HUES64 (cell line): Measurements from ENCODE around the gene PUS10.

Source experiments
- H3K27ac ChIP-seq: 2 replicates; pipeline ENCODE4 v1.7.0; 2013; ENCODE audit warnings: low read depth, low read length, inconsistent platforms
- H3K27me3 ChIP-seq: 2 replicates; pipeline ENCODE4 v1.6.1; 2013; ENCODE audit warnings: mild to moderate bottlenecking, low read length; ENCODE audit not compliant: insufficient read depth
- H3K36me3 ChIP-seq: 2 replicates; pipeline ENCODE4 v1.6.1; 2013; ENCODE audit warnings: mild to moderate bottlenecking, low read length; ENCODE audit not compliant: insufficient read depth
- H3K4me1 ChIP-seq: 2 replicates; pipeline ENCODE4 v1.6.1; 2013; ENCODE audit warnings: mild to moderate bottlenecking, low read length, moderate library complexity; ENCODE audit not compliant: insufficient read depth
- H3K4me3 ChIP-seq: 2 replicates; pipeline ENCODE4 v1.5.1; 2013; ENCODE audit warnings: mild to moderate bottlenecking, low read length, moderate library complexity
- H3K9ac ChIP-seq: 2 replicates; pipeline ENCODE4 v1.6.1; 2013; ENCODE audit warnings: mild to moderate bottlenecking, low read depth, low read length
- H3K9me3 ChIP-seq: 2 replicates; pipeline ENCODE4 v1.6.1; 2013; ENCODE audit warnings: low read depth, low read length; ENCODE audit not compliant: insufficient read depth
- WGBS: fragments of 150-250, 120-280 bp; methylation state at CpG from one replicate; pipeline ENCODE4 v1.1.7; 2013; ENCODE audit warnings: missing lambda C conversion rate; 5-methylcytosine and 5-hydroxymethylcytosine counted together

The PUS10 gene

DNA sequence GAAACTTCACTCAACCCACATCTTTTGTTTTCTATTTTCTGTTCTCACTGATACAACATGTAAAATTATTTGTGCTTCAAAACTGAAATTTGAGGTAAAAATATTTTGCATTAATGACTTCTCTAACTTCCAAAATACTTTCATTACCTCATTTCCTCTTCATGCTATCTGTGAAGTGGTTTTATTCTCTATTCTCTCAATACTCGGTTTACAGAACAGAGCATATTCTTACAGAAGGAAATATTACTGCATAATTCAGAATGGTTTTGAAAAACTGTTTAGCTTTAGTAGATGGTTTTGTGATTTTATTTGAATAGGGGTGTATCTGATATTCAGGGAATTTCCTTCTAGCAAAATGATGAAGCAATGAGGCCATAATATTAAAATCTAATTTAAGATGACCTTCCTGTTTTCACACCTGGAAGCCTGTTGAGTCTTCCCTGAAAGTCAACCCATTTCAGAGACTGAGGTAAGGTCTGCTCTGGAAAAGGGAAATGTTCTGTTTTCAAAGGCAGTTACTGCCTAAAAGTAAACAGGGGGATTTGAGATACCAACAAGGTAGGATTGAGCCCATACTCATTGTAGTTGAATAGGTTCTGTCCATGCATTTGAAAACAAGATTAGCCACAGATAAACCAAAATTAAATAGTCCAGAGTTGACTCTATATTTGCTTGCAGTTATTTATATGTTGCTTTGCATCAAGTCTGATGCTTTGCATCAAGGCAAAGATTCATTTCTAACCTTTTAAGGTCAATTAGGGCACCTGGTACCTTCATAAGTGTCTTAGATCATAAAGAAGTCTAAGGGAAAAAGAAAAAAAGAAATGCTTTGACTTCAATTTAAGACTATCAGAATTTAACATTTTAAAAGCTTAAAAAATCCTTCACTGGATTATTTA, 51.3 kb downstream of the PUS10 start:
- WGBS: no CpG with 5 or more reads among the region's 1 CpG
- Histone ChIP-seq H3K9me3 (no peaks in the 10 kb centered on the region), H3K9ac (no peak overlapping the region), H3K4me3 (no peak overlapping the region), H3K4me1 (peaks cover 4% of the 10 kb centered on the region; the same call in 1 of the 2 replicates), H3K27ac (no peak overlapping the region), H3K36me3 (no peaks in the 10 kb centered on the region), H3K27me3 (no peaks in the 10 kb centered on the region)

DNA sequence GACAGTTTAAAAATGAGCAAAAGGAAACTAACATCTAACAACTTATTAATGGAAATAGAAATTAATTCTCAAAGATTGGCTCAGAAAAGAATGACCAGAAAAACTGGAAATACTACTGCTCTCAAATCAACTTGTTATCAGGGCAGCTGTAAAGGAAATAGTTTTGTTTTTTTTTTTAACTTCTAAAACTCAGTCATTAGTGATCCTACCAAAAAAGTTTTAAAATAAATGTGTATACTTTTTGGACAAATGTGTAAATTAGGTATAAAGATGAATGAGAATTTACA, 52.6 kb downstream of the PUS10 start:
- Histone ChIP-seq H3K9ac (no peak overlapping the region), H3K9me3 (no peaks in the 10 kb centered on the region), H3K27me3 (no peaks in the 10 kb centered on the region), H3K27ac (no peak overlapping the region), H3K36me3 (no peaks in the 10 kb centered on the region), H3K4me1 (peaks cover 4% of the 10 kb centered on the region; the same call in 1 of the 2 replicates), H3K4me3 (no peak overlapping the region)

- Histone ChIP-seq H3K27ac (no peak overlapping the region), H3K4me1 (peaks cover 4% of the 10 kb centered on the region; the same call in 1 of the 2 replicates), H3K4me3 (no peak overlapping the region), H3K9me3 (no peaks in the 10 kb centered on the region), H3K9ac (no peak overlapping the region), H3K27me3 (no peaks in the 10 kb centered on the region), H3K36me3 (no peaks in the 10 kb centered on the region)
- WGBS: 93% methylated on average over 5 of the region's 7 CpGs
Measured at GRCh38 chr2:60964651-60965498, 53.2 kb downstream of the PUS10 start.

DNA sequence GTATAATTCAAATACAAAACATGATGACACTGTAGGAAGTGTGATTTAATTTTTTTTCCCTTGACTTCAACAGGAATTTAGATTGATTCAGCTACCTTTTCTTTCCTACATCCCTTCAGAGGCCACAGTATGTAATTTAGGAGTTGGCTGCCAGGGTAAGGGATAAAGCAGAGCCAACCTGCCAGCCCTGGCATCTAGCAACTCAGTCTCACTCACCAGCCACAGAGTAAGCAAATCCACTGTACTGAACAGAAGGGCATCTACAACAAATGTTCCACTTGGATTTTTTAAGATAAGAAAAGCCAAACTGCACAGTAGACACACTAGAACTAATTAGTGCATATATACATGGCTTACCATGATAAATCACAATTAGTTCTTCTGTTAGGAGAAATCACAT, 54.9 kb downstream of the PUS10 start:
- no peaks in the 10 kb centered on the region for H3K27me3 ChIP-seq
- no peak overlapping the region for H3K4me3 ChIP-seq
- H3K9ac ChIP-seq: no peak overlapping the region
- H3K36me3 ChIP-seq: no peaks in the 10 kb centered on the region
- H3K4me1 ChIP-seq: peaks cover 4% of the 10 kb centered on the region; the same call in 1 of the 2 replicates
- no peaks in the 10 kb centered on the region for H3K9me3 ChIP-seq
- H3K27ac ChIP-seq: no peak overlapping the region

DNA sequence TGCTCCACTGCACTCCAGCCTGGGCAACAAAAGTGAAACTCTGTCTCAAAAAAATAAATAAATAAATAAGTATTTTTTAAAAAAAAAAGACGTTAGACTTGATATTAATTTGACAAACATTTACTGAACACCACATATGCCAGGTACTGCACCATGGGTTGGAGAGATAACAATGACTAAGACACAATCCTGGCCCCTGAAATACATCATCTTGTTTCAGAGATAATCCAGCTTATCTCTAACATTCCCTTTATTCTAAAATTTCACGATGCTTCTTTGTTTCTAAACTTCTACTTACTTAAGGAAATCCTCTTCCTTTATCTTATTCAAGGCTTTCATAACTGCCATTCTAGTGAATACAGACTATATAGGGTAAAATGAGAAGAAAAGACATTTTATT, 55.5 kb downstream of the PUS10 start:
- WGBS: 94% methylated on average over 2 of the region's 2 CpGs
- Histone ChIP-seq H3K4me3 (no peak overlapping the region), H3K27me3 (no peaks in the 10 kb centered on the region), H3K9ac (no peak overlapping the region), H3K27ac (no peak overlapping the region), H3K9me3 (no peaks in the 10 kb centered on the region), H3K36me3 (no peaks in the 10 kb centered on the region), H3K4me1 (peaks cover 4% of the 10 kb centered on the region; the same call in 1 of the 2 replicates)

GRCh38 chr2:60961457-60961856, 56.6 kb downstream of the PUS10 start:
- no peaks in the 10 kb centered on the region for H3K27me3 ChIP-seq
- no peak overlapping the region for H3K9ac ChIP-seq
- WGBS: 85% methylated on average over 4 of the region's 4 CpGs
- no peaks in the 10 kb centered on the region for H3K9me3 ChIP-seq
- peaks cover 4% of the 10 kb centered on the region; the same call in 1 of the 2 replicates for H3K4me1 ChIP-seq
- no peak overlapping the region for H3K27ac ChIP-seq
- no peaks in the 10 kb centered on the region for H3K36me3 ChIP-seq
- no peak overlapping the region for H3K4me3 ChIP-seq

- Histone ChIP-seq H3K27me3 (no peaks in the 10 kb centered on the region), H3K9me3 (no peaks in the 10 kb centered on the region), H3K4me1 (peaks cover 4% of the 10 kb centered on the region; the same call in 1 of the 2 replicates), H3K4me3 (no peak overlapping the region), H3K9ac (no peak overlapping the region), H3K27ac (no peak overlapping the region), H3K36me3 (no peaks in the 10 kb centered on the region)
- no CpG with 5 or more reads among the region's 1 CpG for WGBS
Measured at GRCh38 chr2:60960706-60961105, 57.3 kb downstream of the PUS10 start.

- H3K27me3 ChIP-seq: no peaks in the 10 kb centered on the region
- 94% methylated on average over 7 of the region's 7 CpGs for WGBS
Measured at GRCh38 chr2:60959501-60959900, 58.6 kb downstream of the PUS10 start.

DNA sequence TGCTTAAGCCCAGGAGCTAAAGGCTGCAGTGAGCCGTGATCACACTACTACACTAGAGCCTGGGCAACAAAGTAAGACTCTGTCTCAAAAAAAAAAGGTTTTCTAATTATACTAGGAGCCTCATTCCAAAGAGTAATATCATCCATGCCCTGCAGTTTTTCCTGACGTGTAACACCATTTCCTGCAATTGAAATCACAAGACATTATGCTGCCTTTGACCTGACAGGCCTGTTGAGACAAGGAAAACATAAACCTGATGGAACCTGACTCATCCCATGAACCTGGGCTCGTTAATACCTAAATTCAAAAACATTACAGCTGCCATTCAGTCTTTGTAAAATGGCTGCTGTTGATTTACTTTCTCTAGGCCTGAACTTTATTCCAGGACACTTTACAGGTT, 59.3 kb downstream of the PUS10 start:
- Histone ChIP-seq H3K9me3 (no peaks in the 10 kb centered on the region), H3K4me3 (no peak overlapping the region), H3K9ac (no peak overlapping the region), H3K27ac (no peak overlapping the region), H3K27me3 (no peaks in the 10 kb centered on the region), H3K36me3 (no peaks in the 10 kb centered on the region), H3K4me1 (no peaks in the 10 kb centered on the region)
- WGBS: 94% methylated on average over 3 of the region's 3 CpGs

More at GRCh38 chr2:60959501-60959900, 58.6 kb downstream of the PUS10 start:
- no peaks in the 10 kb centered on the region for H3K9me3 ChIP-seq
- no peak overlapping the region for H3K27ac ChIP-seq
- H3K9ac ChIP-seq: no peak overlapping the region
- no peaks in the 10 kb centered on the region for H3K36me3 ChIP-seq
- no peak overlapping the region for H3K4me3 ChIP-seq
- no peaks in the 10 kb centered on the region; the same call in 1 of the 2 replicates for H3K4me1 ChIP-seq

DNA sequence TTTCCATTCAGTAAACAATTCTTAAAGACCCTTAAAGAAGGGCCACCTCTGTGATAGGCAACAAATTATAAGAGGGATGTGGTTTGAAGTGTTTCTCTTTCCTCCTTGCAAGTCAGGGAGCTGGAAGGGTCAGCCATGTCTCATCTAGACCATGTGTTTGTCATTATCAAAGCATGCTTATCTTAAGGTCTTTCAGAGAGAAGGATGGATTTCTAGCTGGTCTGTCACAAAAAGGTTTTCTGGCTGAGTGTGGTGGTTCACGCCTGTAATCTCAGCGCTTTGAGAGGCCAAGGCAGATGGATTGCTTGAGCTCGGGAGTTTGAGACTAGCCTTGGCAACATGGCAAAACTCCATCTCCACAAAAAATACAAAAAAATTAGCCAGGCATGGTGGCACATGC, 59.7 kb downstream of the PUS10 start:
- H3K36me3 ChIP-seq: no peaks in the 10 kb centered on the region
- no peak overlapping the region for H3K27ac ChIP-seq
- no peaks in the 10 kb centered on the region for H3K27me3 ChIP-seq
- WGBS: 99% methylated on average over 3 of the region's 3 CpGs
- no peak overlapping the region for H3K9ac ChIP-seq
- no peaks in the 10 kb centered on the region for H3K4me1 ChIP-seq
- no peak overlapping the region for H3K4me3 ChIP-seq
- no peaks in the 10 kb centered on the region for H3K9me3 ChIP-seq

DNA sequence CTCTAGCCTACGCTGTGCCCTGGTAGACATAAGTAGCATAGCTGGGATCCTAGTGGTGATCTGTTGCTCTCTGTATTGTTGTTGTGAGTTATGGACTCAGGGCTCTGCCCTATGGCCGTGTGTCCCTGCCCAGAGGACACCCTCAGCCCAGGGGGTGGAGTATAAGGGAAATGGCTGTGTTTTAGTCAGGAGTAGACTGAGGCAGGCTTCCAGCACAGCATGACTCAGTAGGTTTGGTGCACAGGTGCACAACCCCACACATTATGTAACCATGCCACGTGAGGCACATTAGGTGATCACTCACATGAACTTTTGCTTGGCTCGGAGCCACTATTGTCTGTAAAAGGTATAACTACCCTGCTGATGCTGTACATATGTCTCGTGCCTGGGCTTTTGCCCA, 60.4 kb downstream of the PUS10 start:
- WGBS: 95% methylated on average over 5 of the region's 5 CpGs
- no peaks in the 10 kb centered on the region for H3K9me3 ChIP-seq
- no peaks in the 10 kb centered on the region for H3K4me1 ChIP-seq
- H3K4me3 ChIP-seq: no peak overlapping the region
- no peaks in the 10 kb centered on the region for H3K36me3 ChIP-seq
- H3K9ac ChIP-seq: no peak overlapping the region
- no peaks in the 10 kb centered on the region for H3K27me3 ChIP-seq
- no peak overlapping the region for H3K27ac ChIP-seq
